Measurements from ENCODE around the gene BIN1. TPM values are rescaled to one million over a fixed set of nuclear protein-coding genes. Genes with fewer than 3 reads are reported as not detected.
A peak's percentile ranks its signal among the peaks of the same experiment; 100 is the strongest.

BIN1 gene
- total RNA-seq, 6 donors from 2014 or later = 32.3 to 57.0 (median 42.9) TPM

GRCh38 chr2:127129937-127130336 lies 23.0 kb upstream of the BIN1 start:
- 82 to 90% methylated on average over 11 of the region's 11 CpGs for WGBS, 2 donors
- Histone ChIP-seq H3K27ac (no peak overlapping the region), H3K27me3 (no peaks in the 10 kb centered on the region), H3K4me3 (no peak overlapping the region), H3K9me3 (no peaks in the 10 kb centered on the region), H3K36me3 (no peaks in the 10 kb centered on the region), H3K4me1 (no peaks in the 10 kb centered on the region)
- no peak for ATAC-seq (ENCODE audit: low FRiP score in 2 of 2)
- no peak for TF ChIP-seq POLR2AphosphoS5 (IDR thresholded peaks at IDR 0.05)
- TF ChIP-seq POLR2A (IDR thresholded peaks at IDR 0.05) = no peak
- TF ChIP-seq EP300 (IDR thresholded peaks at IDR 0.05) = no peak
- TF ChIP-seq, protein P1, sequence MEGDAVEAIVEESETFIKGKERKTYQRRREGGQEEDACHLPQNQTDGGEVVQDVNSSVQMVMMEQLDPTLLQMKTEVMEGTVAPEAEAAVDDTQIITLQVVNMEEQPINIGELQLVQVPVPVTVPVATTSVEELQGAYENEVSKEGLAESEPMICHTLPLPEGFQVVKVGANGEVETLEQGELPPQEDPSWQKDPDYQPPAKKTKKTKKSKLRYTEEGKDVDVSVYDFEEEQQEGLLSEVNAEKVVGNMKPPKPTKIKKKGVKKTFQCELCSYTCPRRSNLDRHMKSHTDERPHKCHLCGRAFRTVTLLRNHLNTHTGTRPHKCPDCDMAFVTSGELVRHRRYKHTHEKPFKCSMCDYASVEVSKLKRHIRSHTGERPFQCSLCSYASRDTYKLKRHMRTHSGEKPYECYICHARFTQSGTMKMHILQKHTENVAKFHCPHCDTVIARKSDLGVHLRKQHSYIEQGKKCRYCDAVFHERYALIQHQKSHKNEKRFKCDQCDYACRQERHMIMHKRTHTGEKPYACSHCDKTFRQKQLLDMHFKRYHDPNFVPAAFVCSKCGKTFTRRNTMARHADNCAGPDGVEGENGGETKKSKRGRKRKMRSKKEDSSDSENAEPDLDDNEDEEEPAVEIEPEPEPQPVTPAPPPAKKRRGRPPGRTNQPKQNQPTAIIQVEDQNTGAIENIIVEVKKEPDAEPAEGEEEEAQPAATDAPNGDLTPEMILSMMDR (IDR thresholded peaks at IDR 0.05) = no peak
- DNase-seq = no peak

- ATAC-seq (ENCODE audit: low FRiP score in 2 of 2) (peak; percentile 80 to 85), DNase-seq (peak in 1 of 2 donors; percentile 71)
- Histone ChIP-seq H3K27me3 (no peaks in the 10 kb centered on the region), H3K4me1 (no peaks in the 10 kb centered on the region), H3K4me3 (peak overlapping the region in 2 of 4 donors; percentile 6 to 8), H3K9me3 (no peaks in the 10 kb centered on the region), H3K36me3 (no peaks in the 10 kb centered on the region), H3K27ac (peak overlapping the region in 2 of 4 donors; percentile 2 to 15)
- WGBS, 2 donors = 30 to 40% methylated on average over 5 to 8 of the region's 8 CpGs
- TF ChIP-seq, protein P1 (IDR thresholded peaks at IDR 0.05) = peak in 1 of 6 experiments; percentile 24
- TF ChIP-seq EP300 (IDR thresholded peaks at IDR 0.05) = no peak
- no peak for TF ChIP-seq POLR2A (IDR thresholded peaks at IDR 0.05)
- no peak for TF ChIP-seq POLR2AphosphoS5 (IDR thresholded peaks at IDR 0.05)
Measured at GRCh38 chr2:127128445-127128904, 21.5 kb upstream of the BIN1 start.

DNA sequence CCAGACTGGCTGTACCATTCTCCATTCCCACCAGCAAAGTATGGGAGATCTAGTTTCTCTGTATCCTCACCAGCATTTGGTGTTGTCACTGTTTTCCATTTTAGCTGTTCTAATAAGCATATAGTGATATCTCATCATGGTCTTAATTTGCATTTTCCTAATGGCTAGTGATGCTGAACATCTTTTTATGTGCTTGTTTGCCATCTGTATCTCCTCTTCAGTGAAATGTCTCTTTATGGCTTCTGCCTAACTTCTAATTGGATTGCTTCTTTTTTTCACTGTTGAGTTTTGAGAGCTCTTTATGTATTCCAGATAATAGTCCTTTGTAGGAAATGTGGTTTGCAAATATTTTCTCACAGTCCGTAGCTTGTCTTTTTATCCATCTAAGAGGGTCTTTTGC lies 18.9 kb upstream of the BIN1 start:
- DNase-seq (no peak), ATAC-seq (ENCODE audit: low FRiP score in 2 of 2) (no peak)
- no peaks in the 10 kb centered on the region for H3K4me1 ChIP-seq
- 84 to 94% methylated on average over 1 of the region's 1 CpG for WGBS, 2 donors
- no peak overlapping the region for H3K4me3 ChIP-seq
- H3K36me3 ChIP-seq = no peaks in the 10 kb centered on the region
- TF ChIP-seq EP300 (IDR thresholded peaks at IDR 0.05) (no peak), POLR2AphosphoS5 (IDR thresholded peaks at IDR 0.05) (no peak), POLR2A (IDR thresholded peaks at IDR 0.05) (no peak)
- TF ChIP-seq, protein P1 (IDR thresholded peaks at IDR 0.05) = no peak
- H3K27ac ChIP-seq = no peak overlapping the region
- H3K27me3 ChIP-seq = no peaks in the 10 kb centered on the region
- no peaks in the 10 kb centered on the region for H3K9me3 ChIP-seq

- no peak for ATAC-seq (ENCODE audit: low FRiP score in 2 of 2)
- H3K4me1 ChIP-seq = no peaks in the 10 kb centered on the region
- WGBS, 2 donors = 86 to 88% methylated on average over 8 of the region's 8 CpGs
Measured at GRCh38 chr2:127124426-127124825, 17.5 kb upstream of the BIN1 start.

More at GRCh38 chr2:127124426-127124825, 17.5 kb upstream of the BIN1 start:
- H3K4me3 ChIP-seq = no peak overlapping the region
- TF ChIP-seq POLR2A (IDR thresholded peaks at IDR 0.05) = no peak
- no peak for TF ChIP-seq POLR2AphosphoS5 (IDR thresholded peaks at IDR 0.05)
- TF ChIP-seq, protein P1 (IDR thresholded peaks at IDR 0.05) = no peak
- no peak for TF ChIP-seq EP300 (IDR thresholded peaks at IDR 0.05)
- no peaks in the 10 kb centered on the region for H3K9me3 ChIP-seq
- no peaks in the 10 kb centered on the region for H3K36me3 ChIP-seq
- no peak overlapping the region for H3K27ac ChIP-seq
- H3K27me3 ChIP-seq = no peaks in the 10 kb centered on the region
- DNase-seq = no peak
